HG03108 (cell line): ENCODE measurements around the gene SPON1.
"Not testable (repeated sequence)": the region's sequence is repeated elsewhere in the genome, so short reads cannot be mapped to it uniquely, and the experiment has no call there.

Experiments
- ATAC-seq: cut with Tn5 transposase; IDR thresholded peaks from one replicate; pipeline ENCODE4 v1.9.1; 2021; ENCODE audit warnings: moderate library complexity; ENCODE audit not compliant: unreplicated experiment

Gene SPON1

DNA sequence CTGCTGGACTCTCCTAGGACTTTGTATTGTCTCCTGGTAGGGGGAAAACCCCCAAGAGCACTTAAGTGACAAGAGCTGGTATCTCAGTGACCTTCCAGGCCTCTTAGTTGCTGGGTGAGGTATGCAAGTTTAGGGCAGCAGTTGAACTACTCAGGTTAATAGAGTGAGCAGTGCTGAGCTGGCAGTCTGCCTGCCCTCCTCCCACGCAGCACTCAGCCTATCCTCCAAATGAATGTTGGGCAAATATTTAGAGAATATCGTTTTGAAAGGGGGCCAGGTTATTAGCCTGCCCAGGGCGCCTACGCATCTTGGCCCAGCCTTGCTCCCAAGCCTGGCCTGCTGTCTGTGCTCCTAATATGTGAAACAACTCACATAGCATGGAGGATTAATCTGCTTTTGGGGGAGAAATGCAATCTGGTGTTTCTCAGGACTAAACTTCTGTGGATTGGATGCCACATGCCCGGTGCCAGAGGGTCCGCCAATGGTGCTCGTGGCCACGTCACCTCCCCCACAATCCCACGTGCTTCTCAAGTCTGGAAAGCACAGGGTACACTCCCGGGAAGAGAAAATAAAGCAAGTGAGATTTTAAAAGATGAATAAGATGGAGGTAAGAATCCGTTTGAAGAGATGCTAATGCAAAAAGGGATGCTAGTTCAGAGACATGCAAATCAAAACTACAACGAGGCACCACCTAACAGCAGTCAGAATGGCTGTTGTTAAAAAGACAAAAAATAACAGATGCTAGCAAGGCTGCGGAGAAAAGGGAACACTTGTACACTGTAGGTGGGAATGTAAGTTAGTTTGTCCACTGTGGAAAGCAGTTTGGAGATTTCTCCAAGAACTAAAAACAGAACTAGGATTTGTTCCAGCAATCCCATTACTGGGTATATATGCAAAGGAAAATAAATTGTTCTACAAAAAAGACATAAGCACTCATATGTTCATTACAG, 67.7 kb downstream of the SPON1 start:
- no peak for ATAC-seq

GRCh38 chr11:14035526-14035925, 73.0 kb downstream of the SPON1 start:
- ATAC-seq, result not testable (repeated sequence)

GRCh38 chr11:14036469-14036868, 73.9 kb downstream of the SPON1 start:
- ATAC-seq, result no peak

DNA sequence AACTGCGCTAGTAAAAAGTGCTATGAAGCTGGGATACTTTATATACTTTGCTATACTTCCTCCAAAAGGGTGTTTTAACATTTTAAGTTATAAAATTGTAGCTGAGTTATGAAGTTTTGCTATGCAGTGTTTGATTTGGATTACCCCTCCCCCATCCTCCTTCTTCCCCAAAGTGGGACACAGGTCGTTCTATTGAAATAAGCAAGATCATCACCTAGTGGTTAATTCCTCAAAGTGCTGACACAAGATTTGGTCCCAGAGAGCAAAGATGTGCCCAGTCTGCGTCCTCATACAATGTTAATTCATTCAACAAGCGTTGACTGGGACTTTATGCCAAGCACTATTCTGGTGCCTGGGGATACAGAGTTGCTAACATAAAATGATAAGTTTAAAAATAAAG, 78.5 kb downstream of the SPON1 start:
- no peak for ATAC-seq

DNA sequence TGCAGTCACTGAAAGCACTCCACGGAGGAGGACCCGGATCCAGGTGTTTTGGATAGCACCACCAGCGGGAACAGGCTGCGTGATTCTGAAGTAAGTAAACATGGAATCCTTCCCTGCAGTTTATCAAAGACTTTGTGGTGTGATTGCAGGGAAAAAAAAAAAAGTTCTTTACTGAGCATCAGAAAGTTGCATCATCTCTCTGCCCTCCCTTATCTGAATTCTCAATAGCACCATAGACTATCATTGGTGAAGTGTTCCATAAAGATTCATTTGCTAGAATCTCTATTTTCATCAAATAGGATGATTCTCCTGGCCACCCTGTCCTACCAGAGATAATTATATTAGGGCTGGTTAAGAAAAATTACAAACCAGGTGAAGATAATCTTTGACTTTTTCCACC, 79.0 kb downstream of the SPON1 start:
- ATAC-seq, result no peak

GRCh38 chr11:14042686-14043465, 80.4 kb downstream of the SPON1 start:
- ATAC-seq, result no peak

GRCh38 chr11:14044916-14045315, 82.4 kb downstream of the SPON1 start:
- no peak for ATAC-seq

- no peak for ATAC-seq
Observed at GRCh38 chr11:14045417-14045816, 82.9 kb downstream of the SPON1 start.

GRCh38 chr11:14052198-14052597, 89.7 kb downstream of the SPON1 start:
- no peak for ATAC-seq

DNA sequence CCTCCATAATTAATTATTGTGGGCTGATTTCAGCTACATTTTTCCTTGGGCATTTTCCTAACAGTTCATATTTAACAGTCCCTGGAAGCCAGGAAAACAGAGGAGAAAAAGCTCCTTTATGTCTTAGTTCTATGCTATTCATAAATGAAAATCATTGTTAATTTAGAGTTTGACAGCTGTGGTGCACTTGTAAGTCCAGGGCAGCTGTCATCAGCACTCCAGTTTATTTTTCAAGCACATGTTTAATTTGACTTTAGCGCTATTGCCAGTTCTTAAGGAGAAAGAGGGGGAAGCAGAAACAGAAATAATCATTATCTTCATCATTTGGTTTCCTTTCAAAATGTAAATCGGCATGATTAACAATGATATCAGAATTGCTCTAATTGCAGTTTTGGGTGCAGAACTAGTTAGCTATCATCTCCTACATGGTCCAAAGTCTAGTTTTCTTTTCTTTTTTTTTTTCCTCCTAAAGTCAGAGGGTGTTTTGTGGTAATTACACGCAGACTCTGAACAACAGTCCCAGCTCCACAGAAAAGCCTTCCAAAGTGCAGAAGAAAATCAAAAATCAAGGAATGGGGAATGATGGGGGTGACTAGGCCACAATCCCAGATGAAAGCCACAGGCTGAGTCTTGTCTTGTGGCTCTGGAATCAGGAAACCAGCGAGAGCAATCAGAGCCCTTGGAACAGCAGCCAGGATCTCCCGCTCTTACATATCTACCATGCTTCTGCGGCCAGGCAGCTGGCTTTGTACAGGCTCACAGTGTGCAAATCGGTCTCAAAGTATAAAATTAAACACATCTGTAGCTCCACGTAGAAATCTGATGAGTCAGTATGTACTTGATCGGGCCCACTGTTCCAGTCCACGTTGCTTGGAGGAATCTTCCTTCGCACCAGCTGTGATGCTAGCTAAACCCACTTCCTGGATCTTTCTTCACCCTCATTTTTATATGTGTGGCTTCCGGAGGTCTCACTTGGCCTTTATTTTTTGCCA, 91.9 kb downstream of the SPON1 start:
- no peak for ATAC-seq

DNA sequence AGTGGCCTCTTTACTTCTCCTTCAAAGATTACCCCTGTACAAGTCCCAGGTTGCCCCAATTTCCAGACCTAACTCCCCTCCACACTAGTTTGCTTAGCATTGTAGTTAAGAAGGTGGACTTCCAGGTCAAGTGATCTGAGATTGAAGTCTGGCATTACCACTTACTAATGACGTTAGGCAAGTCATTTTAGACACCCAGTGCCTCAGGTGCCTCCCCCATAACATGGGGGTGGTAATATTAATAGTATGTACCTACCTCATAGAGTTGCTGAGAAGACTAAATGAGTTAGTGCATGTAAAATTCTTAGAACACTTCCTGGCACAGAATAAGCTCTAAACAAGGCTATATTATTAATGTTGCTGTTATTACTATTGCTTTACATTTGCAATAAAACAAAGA, 93.4 kb downstream of the SPON1 start:
- no peak for ATAC-seq

GRCh38 chr11:14058061-14058460, 95.5 kb downstream of the SPON1 start:
- no peak for ATAC-seq

DNA sequence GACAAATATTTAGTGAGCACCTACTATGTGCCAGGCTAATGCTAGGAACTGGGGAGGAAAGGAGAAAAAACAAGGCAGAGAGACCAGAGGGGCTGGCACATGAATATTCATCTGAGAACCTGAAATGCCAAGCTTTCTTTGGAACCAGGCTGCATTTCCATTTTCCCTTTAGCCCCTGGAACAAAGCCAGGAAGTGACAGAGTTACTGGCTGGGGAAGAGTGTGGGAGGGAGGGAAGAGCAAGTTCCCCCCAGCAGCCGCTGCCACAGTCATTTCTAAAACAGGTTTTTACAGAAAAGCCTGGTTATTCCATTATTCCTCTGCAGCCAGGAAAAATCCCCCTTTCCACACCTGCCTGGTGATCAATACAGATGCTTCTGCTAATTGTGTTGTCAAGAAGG, 97.0 kb downstream of the SPON1 start:
- ATAC-seq, result no peak

GRCh38 chr11:14061721-14062120, 99.2 kb downstream of the SPON1 start:
- ATAC-seq, result no peak

GRCh38 chr11:14065141-14065540, 102.6 kb downstream of the SPON1 start:
- ATAC-seq, result no peak

- no peak for ATAC-seq
Observed at GRCh38 chr11:14065681-14066080, 103.2 kb downstream of the SPON1 start.

GRCh38 chr11:14067686-14068085, 105.2 kb downstream of the SPON1 start:
- no peak for ATAC-seq

DNA sequence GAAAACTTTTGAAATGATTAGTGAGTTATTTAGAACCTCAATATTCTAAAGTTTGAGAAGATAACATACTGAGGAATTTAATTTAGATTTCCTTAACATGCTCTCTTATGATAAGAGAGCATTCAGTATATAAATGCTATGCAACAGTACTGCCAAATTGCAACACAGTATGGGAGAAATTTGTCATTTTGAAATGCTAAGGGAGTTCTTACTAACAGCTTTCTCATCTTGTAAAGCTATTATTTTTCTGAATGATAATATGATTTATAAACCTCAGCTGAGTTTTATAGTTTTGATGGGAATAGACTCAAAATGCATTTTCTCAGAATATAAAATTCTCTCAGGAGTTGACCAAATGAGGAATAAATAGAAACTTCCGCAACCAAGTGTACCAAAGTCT, 108.4 kb downstream of the SPON1 start:
- ATAC-seq, result no peak

DNA sequence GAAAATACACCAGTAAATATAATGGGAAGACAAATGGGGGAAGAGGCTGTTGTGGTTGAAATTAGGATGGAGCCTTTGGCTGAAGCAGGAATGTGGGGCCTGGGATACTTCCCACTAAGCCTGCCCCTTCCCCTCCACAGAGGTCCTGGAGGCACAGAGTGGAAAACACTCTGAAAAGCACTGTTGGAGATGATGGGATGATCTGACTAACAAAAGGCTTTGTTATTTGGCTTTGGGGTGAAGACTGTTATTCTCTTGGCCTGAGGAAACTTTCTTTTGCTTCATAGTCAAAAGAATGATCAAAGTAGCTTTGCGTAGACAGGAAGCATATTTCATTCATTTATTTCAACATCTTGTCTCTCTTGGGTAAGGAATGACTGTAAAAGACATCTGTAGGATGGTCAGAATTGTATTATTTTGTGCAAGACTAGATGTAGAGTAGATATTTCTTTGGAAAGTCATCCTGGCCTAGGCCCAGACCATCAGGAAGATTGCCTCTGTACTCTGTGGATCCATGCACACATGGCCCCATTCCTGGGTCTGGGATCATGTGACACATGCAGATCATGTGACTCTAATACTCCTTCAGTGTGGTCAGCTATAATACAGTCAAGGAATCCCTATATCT, 111.4 kb downstream of the SPON1 start:
- ATAC-seq, result no peak
